Body of pancreas (tissue), 4 donors: ENCODE data around the gene PBXIP1.

Experiments used
- CTCF ChIP-seq, 7 experiments: fragments of 450-650 bp in 4 of 7; fragments of 200-600 bp in 3 of 7; sonication (generic) in 3 of 7; IDR thresholded peaks; one replicate each; pipeline ENCODE4 v1.5.1; 2016 to 2019; ENCODE audit warnings: antibody characterized with exemption in 7 of 7
- POLR2A ChIP-seq, 3 donors: fragments of 450-650 bp; IDR thresholded peaks; one replicate each; pipeline ENCODE4 v1.6.1; 2016; ENCODE audit warnings: antibody characterized with exemption in 3 of 3, mild to moderate bottlenecking in 2 of 3

DNA sequence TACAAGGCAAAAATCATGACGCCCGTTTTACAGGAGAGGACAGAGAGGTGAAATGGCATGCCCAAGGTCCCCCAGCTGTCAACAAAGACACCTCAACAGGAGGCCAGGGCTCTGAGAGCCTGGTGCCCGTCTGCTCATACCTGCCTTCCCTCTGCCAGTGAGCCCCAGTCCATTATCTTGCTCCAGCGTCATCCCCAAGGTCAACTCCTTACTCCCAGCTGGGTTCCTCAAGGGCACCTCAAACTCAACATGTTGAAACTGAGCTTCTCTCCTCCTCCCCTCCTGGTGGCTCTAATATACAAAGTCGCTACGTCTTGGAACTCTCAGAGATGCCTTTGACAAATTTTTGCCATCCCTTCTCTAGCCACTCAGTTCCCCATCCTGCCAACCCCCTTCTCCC, 3.2 kb downstream of the PBXIP1 start:
- TF ChIP-seq CTCF (IDR thresholded peaks at IDR 0.05) (no peak), POLR2A (IDR thresholded peaks at IDR 0.05) (no peak)
